ENCODE data around the gene CHST8. TPM values are rescaled to one million over a fixed set of nuclear protein-coding genes. Genes with fewer than 3 reads are reported as not detected.
"Not testable (repeated sequence)": the region's sequence is repeated elsewhere in the genome, so short reads cannot be mapped to it uniquely, and the experiment has no call there.

The CHST8 gene
- total and polyA plus RNA-seq, 7 experiments from 2014 or later: not detected

DNA sequence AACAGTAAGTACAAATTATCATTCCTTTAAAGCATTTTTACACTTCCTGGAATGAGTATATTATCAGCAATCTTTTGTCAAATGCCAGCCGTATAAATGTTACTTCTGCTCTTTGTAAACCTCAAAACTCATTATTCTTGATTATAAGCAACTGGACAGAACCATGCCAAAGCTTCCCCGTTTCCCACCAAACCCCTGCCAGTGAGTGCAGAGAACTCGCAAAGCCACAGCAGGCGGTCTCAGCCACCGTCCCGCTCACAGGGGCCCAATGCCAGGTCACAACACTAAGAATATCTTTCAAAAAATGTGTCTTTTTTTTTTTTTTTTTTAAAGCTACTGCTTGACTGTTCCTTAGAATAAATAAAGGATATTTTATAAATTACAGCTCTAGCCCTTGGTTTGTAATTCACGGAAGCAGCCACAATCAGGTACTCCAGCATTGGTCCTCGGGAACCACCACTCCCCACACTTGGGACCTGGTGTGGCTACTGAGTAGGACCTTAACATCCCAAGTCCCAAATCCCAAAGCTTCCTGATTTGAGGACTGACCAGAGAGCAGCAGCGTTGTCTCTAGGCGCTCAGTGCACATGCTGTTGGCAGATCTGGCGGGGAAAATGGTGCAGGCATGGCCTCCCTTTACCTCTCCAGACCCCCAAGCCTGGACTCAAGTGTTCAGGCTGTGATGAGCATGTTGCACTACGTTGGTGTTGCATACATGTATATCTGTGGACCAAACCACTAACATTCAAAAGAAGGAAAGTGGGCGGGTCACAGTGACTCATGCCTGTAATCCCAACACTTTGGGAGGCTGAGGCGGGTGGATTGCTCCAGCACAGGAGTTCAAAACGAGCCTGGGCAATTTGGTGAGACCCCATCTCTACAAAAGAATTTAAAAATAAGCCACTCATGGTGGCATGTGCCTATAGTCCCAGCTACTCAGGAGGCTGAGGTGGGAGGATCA, 193.9 kb downstream of the CHST8 start:
- ChIA-PET POLR2A (no interaction called here), CTCF (no interaction called here)

DNA sequence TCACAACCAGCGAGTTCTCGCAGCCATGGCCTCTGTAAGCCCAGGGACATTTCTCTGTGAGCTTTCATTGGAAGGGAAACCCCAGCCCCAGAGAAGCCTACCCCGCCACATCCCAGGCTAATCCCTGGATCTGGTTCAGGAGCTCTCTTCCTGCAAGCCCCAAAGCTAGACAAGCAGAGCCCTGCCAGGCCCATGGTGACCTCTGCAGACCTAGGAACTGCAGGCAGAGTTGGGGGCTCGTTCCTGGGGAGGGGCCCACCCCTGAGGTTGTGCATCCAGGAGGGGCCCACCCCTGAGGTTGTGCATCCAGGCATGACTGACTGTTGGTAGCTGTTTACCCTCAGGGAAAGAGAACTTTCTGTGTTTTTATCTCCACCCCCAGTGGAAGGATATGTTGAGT, 196.7 kb downstream of the CHST8 start:
- H3K27ac ChIP-seq (ENCODE audit: low read depth, low read length): no peak overlapping the region
- ChIA-PET POLR2A (no interaction called here), CTCF (interaction anchor here (0.6 kb wide), 1 partner anchor 39 kb away, joined by 3 read pairs; no protein-coding TSS in a partner anchor)
- ATAC-seq (no peak), DNase-seq (no peak)
- H3K4me1 Mint-ChIP-seq: peaks cover 0 to 35% (median 11%) of the 10 kb centered on the region in 7 donors
- peak overlapping the region in 1 of 9 donors; percentile 14 for H3K27ac Mint-ChIP-seq
- no peak overlapping the region for H3K4me3 ChIP-seq (ENCODE audit: low read length)
- H3K9me3 Mint-ChIP-seq: peaks cover 0 to 2% (median 0%) of the 10 kb centered on the region in 11 donors
- intact Hi-C loops (cut with micrococcal nuclease): no loop called here
- no peaks in the 10 kb centered on the region for H3K4me1 ChIP-seq (ENCODE audit: control insufficient read depth in 2 of 2, insufficient read depth in 2 of 2, low read length in 2 of 2)
- peaks cover 0 to 25% (median 7%) of the 10 kb centered on the region in 5 donors for H3K27me3 Mint-ChIP-seq
- peak overlapping the region in 4 of 10 donors; percentile 4 to 81 (median 44) for H3K4me3 Mint-ChIP-seq
- H3K27me3 ChIP-seq (ENCODE audit: control insufficient read depth in 2 of 2, insufficient read depth in 2 of 2, low read length in 2 of 2): peaks cover 0 to 3% of the 10 kb centered on the region in 2 donors
- H3K36me3 ChIP-seq (ENCODE audit: control insufficient read depth in 2 of 3, insufficient read depth in 3 of 3, low read length in 3 of 3): no peaks in the 10 kb centered on the region
- H3K9me3 ChIP-seq (ENCODE audit: control insufficient read depth in 2 of 3, low read length in 3 of 3): no peaks in the 10 kb centered on the region
- H3K36me3 Mint-ChIP-seq: no peaks in the 10 kb centered on the region

More for the DNA sequence above, 193.9 kb downstream of the CHST8 start:
- Mint-ChIP-seq H3K27ac (no peak overlapping the region), H3K27me3 (peaks cover 0 to 20% (median 7%) of the 10 kb centered on the region in 5 donors), H3K4me3 (no peak overlapping the region), H3K36me3 (no peaks in the 10 kb centered on the region), H3K4me1 (peaks cover 0 to 19% (median 8%) of the 10 kb centered on the region in 7 donors), H3K9me3 (no peaks in the 10 kb centered on the region)
- H3K9me3 ChIP-seq (ENCODE audit: control insufficient read depth in 2 of 3, low read length in 3 of 3): no peaks in the 10 kb centered on the region
- H3K4me3 ChIP-seq (ENCODE audit: low read length): no peak overlapping the region
- H3K4me1 ChIP-seq (ENCODE audit: control insufficient read depth in 2 of 2, insufficient read depth in 2 of 2, low read length in 2 of 2): no peaks in the 10 kb centered on the region
- ATAC-seq (no peak), DNase-seq (no peak)
- H3K27me3 ChIP-seq (ENCODE audit: control insufficient read depth in 2 of 2, insufficient read depth in 2 of 2, low read length in 2 of 2): peaks cover 0 to 3% of the 10 kb centered on the region in 2 donors
- H3K36me3 ChIP-seq (ENCODE audit: control insufficient read depth in 2 of 3, insufficient read depth in 3 of 3, low read length in 3 of 3): no peaks in the 10 kb centered on the region
- H3K27ac ChIP-seq (ENCODE audit: low read depth, low read length): no peak overlapping the region
- intact Hi-C loops (cut with micrococcal nuclease): no loop called here

DNA sequence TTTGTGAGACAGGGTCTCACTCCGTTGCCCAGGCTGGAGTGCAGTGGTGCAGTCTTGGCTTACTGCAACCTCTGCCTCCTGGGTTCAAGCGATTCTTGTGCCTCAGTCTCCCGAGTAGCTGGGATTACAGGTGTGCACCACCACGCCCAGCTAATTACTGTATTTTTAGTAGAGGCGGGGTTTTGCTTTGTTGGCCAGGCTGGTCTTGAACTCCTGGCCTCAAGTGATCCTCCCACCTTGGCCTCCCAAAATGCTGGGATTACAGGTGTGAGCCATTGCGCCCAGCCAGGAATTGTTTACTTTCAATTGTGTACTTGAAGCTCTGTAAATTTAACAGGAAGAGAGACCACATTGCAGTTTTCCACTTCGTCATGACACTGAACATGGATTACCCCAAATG, 197.3 kb downstream of the CHST8 start:
- intact Hi-C loops (cut with micrococcal nuclease); H3K4me3 ChIP-seq (ENCODE audit: low read length); POLR2A ChIA-PET; DNase-seq; H3K27ac ChIP-seq (ENCODE audit: low read depth, low read length); H3K27ac Mint-ChIP-seq; ATAC-seq; H3K9me3 Mint-ChIP-seq; H3K9me3 ChIP-seq (ENCODE audit: control insufficient read depth in 2 of 3, low read length in 3 of 3); H3K27me3 ChIP-seq (ENCODE audit: control insufficient read depth in 2 of 2, insufficient read depth in 2 of 2, low read length in 2 of 2); H3K4me1 ChIP-seq (ENCODE audit: control insufficient read depth in 2 of 2, insufficient read depth in 2 of 2, low read length in 2 of 2); H3K36me3 ChIP-seq (ENCODE audit: control insufficient read depth in 2 of 3, insufficient read depth in 3 of 3, low read length in 3 of 3); H3K36me3 Mint-ChIP-seq: not testable (repeated sequence)
- Mint-ChIP-seq H3K4me1 (peaks cover 0 to 35% (median 11%) of the 10 kb centered on the region in 7 donors), H3K27me3 (peaks cover 0 to 25% (median 7%) of the 10 kb centered on the region in 5 donors), H3K4me3 (peak overlapping the region; percentile 41 to 81 (median 70))
- CTCF ChIA-PET: interaction anchor here (0.8 kb wide), 1 partner anchor 24 kb away, joined by 3 read pairs; no protein-coding TSS in a partner anchor

DNA sequence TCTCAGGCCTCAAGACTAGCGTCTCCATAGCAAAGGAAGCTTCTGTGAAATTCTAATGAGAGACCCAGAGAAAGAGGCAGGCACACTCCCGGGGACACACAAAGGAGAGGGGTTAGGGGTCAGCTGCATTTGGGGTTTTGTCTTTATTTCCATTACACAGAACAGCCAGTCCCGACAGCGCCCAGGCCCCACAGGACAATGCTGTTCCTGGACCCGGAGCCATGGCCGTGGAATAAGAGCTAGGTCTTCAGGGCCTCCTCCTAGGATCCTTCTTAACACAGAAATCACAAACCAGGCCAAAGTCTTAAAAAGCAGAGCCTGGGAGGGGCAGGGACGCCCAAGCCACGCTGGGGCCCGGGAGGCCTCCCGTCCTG, 197.7 kb downstream of the CHST8 start:
- peaks cover 0 to 2% (median 0%) of the 10 kb centered on the region in 11 donors for H3K9me3 Mint-ChIP-seq
- Histone ChIP-seq H3K36me3 (ENCODE audit: control insufficient read depth in 2 of 3, insufficient read depth in 3 of 3, low read length in 3 of 3) (no peaks in the 10 kb centered on the region), H3K9me3 (ENCODE audit: control insufficient read depth in 2 of 3, low read length in 3 of 3) (no peaks in the 10 kb centered on the region), H3K27ac (ENCODE audit: low read depth, low read length) (no peak overlapping the region), H3K4me1 (ENCODE audit: control insufficient read depth in 2 of 2, insufficient read depth in 2 of 2, low read length in 2 of 2) (no peaks in the 10 kb centered on the region), H3K4me3 (ENCODE audit: low read length) (no peak overlapping the region), H3K27me3 (ENCODE audit: control insufficient read depth in 2 of 2, insufficient read depth in 2 of 2, low read length in 2 of 2) (peaks cover 0 to 3% of the 10 kb centered on the region in 2 donors)
- no peak for ATAC-seq
- H3K4me3 Mint-ChIP-seq: peak overlapping the region; percentile 41 to 81 (median 70)
- peak overlapping the region in 1 of 9 donors; percentile 68 for H3K27ac Mint-ChIP-seq
- no peak for DNase-seq
- peaks cover 0 to 35% (median 11%) of the 10 kb centered on the region in 7 donors for H3K4me1 Mint-ChIP-seq
- ChIA-PET POLR2A (no interaction called here), CTCF (interaction anchor here (0.6 to 0.8 kb wide), 2 partner anchors 25 to 341 kb away, joined by 3 to 5 read pairs; no protein-coding TSS in a partner anchor)
- H3K27me3 Mint-ChIP-seq: peaks cover 0 to 23% (median 7%) of the 10 kb centered on the region in 5 donors
- intact Hi-C loops (cut with micrococcal nuclease): no loop called here
- no peaks in the 10 kb centered on the region for H3K36me3 Mint-ChIP-seq

DNA sequence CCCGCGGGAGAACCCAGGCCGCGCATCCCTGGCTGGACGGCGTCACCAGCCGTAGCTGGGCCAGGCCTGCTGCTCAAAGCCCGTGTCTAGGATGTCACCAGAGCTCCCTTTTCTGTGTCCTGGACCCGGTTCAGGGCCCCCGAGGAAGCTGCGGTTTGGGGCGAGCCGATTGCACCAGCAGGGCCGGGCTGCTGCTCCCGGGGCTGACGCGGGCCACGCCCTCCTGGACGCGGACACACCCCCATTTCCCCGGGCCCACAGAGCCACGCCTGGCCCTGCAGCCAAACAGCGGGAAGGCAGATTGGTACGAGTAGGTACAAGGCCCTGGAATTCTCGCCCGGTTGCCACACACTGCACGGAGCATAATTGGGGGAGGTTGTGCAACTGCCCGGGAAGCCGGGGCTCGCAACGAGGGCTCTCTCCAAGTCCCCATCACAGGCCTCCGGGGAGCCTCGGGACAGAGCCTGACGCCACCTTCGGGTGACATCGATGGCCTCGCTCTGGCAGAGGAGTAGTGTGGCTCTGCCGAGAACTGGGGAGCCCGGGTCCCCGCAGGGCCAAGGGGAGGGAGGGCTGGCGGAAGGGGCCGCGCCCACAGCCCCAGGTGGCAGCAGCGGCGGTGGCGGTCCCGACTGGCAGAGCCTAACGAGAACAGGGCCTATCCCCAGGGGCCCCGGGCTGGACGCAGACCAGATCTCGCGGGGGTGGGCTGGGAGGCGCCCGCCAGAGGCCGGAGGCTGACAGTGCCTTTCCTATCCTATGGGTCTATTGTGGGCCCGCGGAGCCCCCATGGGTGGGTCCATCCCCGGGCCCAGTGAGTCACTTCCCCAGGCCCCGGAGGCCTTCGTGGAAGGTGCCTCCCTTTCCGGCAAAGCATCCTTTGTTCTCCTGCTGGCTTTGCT, 198.4 kb downstream of the CHST8 start:
- ChIA-PET POLR2A (no interaction called here), CTCF (interaction anchor here (0.6 to 0.8 kb wide), 2 partner anchors 25 to 340 kb away, joined by 3 to 5 read pairs; no protein-coding TSS in a partner anchor)
- ATAC-seq (peak; percentile 85), DNase-seq (peak in 8 of 9 donors; percentile 15 to 77 (median 28))
- intact Hi-C loops (cut with micrococcal nuclease): no loop called here
- Histone ChIP-seq H3K4me3 (ENCODE audit: low read length) (peak overlapping the region; percentile 54), H3K4me1 (ENCODE audit: control insufficient read depth in 2 of 2, insufficient read depth in 2 of 2, low read length in 2 of 2) (no peaks in the 10 kb centered on the region), H3K36me3 (ENCODE audit: control insufficient read depth in 2 of 3, insufficient read depth in 3 of 3, low read length in 3 of 3) (no peaks in the 10 kb centered on the region), H3K9me3 (ENCODE audit: control insufficient read depth in 2 of 3, low read length in 3 of 3) (no peaks in the 10 kb centered on the region), H3K27ac (ENCODE audit: low read depth, low read length) (no peak overlapping the region), H3K27me3 (ENCODE audit: control insufficient read depth in 2 of 2, insufficient read depth in 2 of 2, low read length in 2 of 2) (peaks cover 0 to 3% of the 10 kb centered on the region in 2 donors)
- Mint-ChIP-seq H3K27me3 (peaks cover 0 to 20% (median 6%) of the 10 kb centered on the region in 5 donors), H3K9me3 (peaks cover 0 to 2% (median 0%) of the 10 kb centered on the region in 11 donors), H3K27ac (peak overlapping the region in 1 of 9 donors; percentile 86), H3K36me3 (no peaks in the 10 kb centered on the region), H3K4me1 (peaks cover 0 to 35% (median 11%) of the 10 kb centered on the region in 7 donors), H3K4me3 (peak overlapping the region; percentile 58 to 91 (median 74))

DNA sequence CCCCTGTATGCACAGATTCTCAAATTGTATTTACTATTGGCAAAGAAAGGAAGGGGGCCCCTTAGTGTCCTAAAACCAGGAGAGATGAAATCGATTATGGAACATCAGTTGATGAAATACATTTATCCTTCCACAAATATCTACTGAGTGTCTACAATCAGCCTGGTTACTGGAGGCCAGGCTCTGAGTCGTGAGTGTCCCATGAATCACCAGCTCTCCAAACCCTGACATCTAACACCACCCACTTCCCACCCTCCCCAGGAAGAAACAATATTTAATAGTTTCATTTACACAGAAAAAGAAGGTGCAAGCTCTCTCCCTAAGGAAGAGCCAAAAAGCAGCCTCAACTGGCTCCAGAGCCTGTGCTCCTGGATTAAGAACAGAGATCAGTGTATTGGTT, 200.1 kb downstream of the CHST8 start:
- Histone ChIP-seq H3K27me3 (ENCODE audit: control insufficient read depth in 2 of 2, insufficient read depth in 2 of 2, low read length in 2 of 2) (no peaks in the 10 kb centered on the region), H3K36me3 (ENCODE audit: control insufficient read depth in 2 of 3, insufficient read depth in 3 of 3, low read length in 3 of 3) (no peaks in the 10 kb centered on the region), H3K9me3 (ENCODE audit: control insufficient read depth in 2 of 3, low read length in 3 of 3) (no peaks in the 10 kb centered on the region), H3K4me1 (ENCODE audit: control insufficient read depth in 2 of 2, insufficient read depth in 2 of 2, low read length in 2 of 2) (no peaks in the 10 kb centered on the region), H3K4me3 (ENCODE audit: low read length) (no peak overlapping the region), H3K27ac (ENCODE audit: low read depth, low read length) (no peak overlapping the region)
- Mint-ChIP-seq H3K27me3 (peaks cover 8 to 15% (median 12%) of the 10 kb centered on the region in 5 donors), H3K4me3 (peak overlapping the region in 2 of 10 donors; percentile 6 to 81), H3K9me3 (peaks cover 0 to 2% (median 0%) of the 10 kb centered on the region in 11 donors), H3K4me1 (peaks cover 0 to 34% (median 11%) of the 10 kb centered on the region in 7 donors), H3K27ac (no peak overlapping the region), H3K36me3 (no peaks in the 10 kb centered on the region)
- intact Hi-C loops (cut with micrococcal nuclease): no loop called here
- DNase-seq (peak in 1 of 9 donors; percentile 18), ATAC-seq (no peak)
- ChIA-PET POLR2A (no interaction called here), CTCF (no interaction called here)

All from naive thymus-derived CD4-positive, alpha-beta T cell (primary cell).